Stimulated activated CD4-positive, alpha-beta T cell treated with anti-CD3 and anti-CD28 coated beads, Interleukin-15, amount 100 ng/mL, for 1 hour (primary cell): ENCODE results near the gene TRPM7.
"Not testable (repeated sequence)": the region's sequence is repeated elsewhere in the genome, so short reads cannot be mapped to it uniquely, and the experiment has no call there.

Source experiments
- DNase-seq, 2 donors: peaks; one replicate each; pipeline ENCODE4 v3.0.0-alpha.2; 2020; ENCODE audit warnings: low read depth in 1 of 2, low spot score in 1 of 2

Gene TRPM7, protein sequence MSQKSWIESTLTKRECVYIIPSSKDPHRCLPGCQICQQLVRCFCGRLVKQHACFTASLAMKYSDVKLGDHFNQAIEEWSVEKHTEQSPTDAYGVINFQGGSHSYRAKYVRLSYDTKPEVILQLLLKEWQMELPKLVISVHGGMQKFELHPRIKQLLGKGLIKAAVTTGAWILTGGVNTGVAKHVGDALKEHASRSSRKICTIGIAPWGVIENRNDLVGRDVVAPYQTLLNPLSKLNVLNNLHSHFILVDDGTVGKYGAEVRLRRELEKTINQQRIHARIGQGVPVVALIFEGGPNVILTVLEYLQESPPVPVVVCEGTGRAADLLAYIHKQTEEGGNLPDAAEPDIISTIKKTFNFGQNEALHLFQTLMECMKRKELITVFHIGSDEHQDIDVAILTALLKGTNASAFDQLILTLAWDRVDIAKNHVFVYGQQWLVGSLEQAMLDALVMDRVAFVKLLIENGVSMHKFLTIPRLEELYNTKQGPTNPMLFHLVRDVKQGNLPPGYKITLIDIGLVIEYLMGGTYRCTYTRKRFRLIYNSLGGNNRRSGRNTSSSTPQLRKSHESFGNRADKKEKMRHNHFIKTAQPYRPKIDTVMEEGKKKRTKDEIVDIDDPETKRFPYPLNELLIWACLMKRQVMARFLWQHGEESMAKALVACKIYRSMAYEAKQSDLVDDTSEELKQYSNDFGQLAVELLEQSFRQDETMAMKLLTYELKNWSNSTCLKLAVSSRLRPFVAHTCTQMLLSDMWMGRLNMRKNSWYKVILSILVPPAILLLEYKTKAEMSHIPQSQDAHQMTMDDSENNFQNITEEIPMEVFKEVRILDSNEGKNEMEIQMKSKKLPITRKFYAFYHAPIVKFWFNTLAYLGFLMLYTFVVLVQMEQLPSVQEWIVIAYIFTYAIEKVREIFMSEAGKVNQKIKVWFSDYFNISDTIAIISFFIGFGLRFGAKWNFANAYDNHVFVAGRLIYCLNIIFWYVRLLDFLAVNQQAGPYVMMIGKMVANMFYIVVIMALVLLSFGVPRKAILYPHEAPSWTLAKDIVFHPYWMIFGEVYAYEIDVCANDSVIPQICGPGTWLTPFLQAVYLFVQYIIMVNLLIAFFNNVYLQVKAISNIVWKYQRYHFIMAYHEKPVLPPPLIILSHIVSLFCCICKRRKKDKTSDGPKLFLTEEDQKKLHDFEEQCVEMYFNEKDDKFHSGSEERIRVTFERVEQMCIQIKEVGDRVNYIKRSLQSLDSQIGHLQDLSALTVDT (N-terminal part only)

GRCh38 chr15:50686469-50687301 is at the start of gene TRPM7:
Gene TRPM7, minus strand, starts transcription at chr15:50686797. Its CDS starts 264 bp downstream, at chr15:50686533.
- peak; percentile 71 to 83 for DNase-seq

DNA sequence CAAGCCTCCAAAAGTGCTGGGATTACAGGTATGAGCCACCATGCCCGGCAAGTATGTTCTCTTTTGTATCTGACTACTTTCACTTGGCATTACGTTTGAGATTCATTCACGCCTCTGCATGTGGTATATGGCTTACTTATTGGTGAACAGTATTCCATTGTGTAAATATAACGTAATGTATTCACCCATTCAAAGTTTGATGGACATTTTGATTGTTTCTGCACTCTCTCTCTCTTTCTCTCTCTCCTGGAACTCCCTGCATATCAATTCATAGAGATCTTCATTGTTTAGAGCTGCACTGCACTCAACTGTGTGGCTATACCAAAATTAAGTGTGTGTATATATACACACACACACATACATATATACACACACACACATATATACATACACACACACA is 48.6 kb upstream of the TRPM7 start:
- DNase-seq, result no peak

GRCh38 chr15:50726315-50726714 is 39.7 kb upstream of the TRPM7 start:
- DNase-seq, result no peak

DNA sequence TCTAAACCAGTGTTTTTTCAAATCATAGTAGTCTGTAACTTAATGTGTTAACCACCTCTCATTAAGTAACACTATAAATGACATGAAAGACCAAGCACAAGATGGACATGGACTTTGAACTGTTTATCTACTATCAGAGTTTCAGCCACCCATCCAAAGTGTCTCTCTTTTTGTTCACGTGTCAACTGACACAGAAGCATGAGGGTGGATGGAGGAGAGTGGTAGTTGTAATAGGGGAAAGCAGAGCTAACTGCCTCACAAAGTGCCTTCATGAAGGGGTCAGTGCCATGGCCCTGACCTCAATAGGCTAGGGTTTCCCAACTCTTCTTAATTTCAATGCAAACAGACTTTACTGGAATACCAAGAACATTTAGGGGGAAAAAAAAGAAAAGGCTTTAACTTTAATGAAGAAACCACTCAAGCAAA is 32.1 kb upstream of the TRPM7 start:
- no peak for DNase-seq

GRCh38 chr15:50712018-50712417 is 25.4 kb upstream of the TRPM7 start:
- no peak for DNase-seq

DNA sequence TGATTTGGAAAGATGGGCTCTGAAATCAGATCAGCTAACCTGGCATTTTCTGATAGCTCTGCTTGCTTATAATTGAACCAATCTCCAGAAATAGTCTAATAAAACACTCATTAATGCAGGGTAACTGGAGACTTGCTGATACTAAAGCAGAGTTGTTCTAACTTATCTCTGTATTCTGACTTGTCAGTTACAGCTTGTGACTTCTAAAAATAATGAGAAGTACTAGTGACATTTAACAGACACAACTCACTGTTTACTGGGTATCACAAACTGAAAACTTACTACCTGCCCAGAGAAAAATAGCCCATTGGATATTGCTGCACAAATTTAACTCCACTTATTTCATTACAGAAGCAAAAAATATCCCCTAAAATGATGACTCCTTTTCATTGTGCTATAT is 24.0 kb upstream of the TRPM7 start:
- DNase-seq, result no peak

GRCh38 chr15:50707878-50708427 is 21.4 kb upstream of the TRPM7 start:
- DNase-seq, result no peak

DNA sequence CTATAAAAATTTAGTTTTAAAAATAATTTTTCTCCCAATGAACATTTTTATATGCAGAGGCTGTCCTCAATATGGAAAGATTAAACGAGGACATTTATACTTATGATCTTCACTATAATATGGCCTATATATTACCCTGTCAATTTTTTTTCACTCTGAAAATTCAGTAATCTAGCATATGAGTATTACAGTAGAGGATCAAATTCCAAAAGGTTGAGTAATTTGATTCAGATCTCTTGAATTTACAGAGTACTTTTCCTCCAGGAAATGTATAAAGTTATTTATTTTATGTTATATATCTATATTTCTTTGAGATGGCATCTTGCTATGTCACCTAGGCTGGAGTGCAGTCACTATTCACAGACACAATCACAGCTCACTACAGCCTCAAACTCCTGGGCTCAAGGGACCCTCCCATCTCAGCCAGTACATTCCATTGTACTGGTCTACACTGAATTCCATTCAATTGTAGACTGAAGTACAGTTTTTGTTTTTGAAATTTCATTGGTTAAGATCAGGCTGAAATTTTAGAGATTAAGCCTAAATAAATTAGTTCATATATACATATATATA is 16.3 kb upstream of the TRPM7 start:
- no peak for DNase-seq

- DNase-seq, result no peak
Observed at GRCh38 chr15:50698101-50698500, 11.5 kb upstream of the TRPM7 start.

DNA sequence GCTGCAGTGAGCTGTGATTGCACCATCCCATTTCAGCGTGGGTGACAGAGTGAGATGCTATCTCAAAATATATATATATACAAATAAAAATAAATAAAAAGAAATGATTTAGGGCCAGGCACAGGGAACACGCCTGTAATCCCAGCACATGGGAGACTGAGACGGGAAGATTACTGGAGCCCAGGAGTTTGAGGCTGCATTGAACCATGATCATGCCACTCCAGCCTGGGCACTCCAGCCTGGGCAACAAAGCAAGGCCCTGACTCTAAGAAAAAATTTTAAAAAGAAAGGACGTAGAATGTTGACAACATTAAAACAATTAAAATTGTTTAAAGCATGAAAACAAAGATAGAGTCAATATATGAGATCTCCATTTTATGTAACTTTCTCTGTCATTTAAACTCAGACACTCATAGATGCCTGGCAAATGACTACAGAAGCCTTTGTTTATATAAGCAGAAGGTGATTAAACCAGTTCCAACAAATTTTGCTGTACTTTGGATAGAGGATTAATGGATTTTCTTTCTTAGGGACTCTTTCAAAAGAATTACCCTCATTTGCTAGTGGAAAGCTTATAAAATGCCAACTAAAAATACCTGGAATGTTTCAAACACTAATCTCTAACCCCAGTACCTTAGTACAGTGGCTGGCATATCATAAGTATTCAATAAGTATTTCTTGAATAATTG is 10.7 kb upstream of the TRPM7 start:
- DNase-seq, result no peak

DNA sequence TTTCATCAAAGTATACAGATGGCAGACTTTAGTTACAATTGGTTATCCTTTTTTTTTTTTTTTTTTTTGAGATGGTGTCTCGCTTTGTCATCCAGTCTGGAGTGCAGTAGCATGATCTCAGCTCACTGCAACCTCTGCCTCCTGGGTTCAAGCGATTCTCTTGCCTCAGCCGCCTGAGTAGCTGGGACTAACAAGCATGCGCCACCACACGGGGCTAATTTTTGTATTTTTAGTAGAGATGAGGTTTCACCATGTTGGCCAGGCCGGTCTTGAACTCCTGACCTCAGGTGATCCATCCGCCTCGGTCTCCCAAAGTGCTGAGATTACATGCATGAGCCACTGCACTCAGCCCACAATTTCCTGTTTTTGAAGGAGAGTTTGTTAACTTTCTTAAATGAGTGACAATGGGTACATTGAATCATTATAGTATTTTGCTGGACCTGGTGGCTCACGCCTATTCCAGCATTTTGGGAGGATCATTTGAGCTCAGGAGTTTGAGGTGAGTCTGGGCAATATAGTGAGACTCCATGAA is 8.1 kb upstream of the TRPM7 start:
- not testable (repeated sequence) for DNase-seq

GRCh38 chr15:50687302-50687902 is 805 bp upstream of the TRPM7 start:
- DNase-seq, result no peak

DNA sequence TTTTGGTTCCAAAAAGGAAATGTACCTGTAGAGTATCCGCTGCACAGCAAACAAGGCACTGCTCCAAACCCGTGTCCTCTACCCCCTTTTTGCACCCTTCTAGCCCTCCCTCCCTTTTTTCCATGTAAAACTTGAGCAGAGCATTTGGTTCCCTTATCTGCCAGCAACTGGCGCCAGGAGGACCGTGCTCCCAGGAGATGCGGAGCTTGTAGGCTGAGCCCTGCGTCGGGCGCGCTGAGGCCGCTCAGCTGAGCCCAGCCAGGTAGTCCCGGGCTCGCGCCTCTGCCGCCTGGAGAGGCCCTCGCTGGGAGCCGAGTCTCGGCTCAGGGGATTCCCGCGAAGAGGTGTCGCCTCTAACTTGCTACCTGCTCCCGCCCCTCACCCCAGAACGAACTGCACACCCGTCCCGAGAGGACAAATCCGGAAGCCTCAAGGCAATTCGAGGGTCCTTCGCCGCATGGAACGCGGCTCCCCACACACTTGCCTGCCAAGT is 575 bp downstream of the TRPM7 start:
- DNase-seq, result peak; percentile 39 to 69

DNA sequence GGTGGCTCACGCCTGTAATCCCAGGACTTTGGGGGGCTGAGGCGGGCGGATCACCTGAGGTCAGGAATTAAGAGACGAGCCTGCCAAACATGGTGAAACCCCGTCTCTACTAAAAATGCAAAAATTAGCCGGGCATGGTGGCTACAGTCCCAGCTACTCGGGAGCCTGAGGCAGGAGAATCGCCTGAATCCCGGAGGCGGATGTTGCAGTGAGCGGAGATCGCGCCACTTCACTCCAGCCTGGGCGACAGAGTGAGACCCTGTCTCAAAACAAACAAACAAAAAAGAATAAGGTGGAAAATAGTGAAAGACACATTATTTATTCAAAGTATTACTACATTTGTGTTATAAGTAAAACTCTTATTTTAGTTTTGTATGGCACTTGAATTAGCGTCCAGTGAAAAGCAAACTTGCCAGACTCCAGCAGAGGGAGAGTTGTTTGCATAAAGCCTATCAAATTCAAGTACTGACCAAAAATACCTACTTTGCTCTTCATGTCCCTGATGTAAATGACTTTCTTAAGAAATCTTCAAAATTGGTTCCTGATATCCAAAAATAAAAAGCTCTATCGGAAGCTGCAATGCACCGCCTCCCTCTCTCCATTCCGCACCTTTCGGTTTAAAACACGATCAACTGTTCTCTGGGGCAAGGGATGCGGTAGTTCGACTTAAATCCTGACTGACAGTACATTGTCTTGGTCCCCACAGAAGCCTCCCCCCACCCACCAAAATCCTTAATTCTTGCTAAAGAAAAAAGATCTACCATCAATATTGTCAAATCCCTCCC is 1.2 kb downstream of the TRPM7 start:
- DNase-seq, result no peak

- no peak for DNase-seq
Observed at GRCh38 chr15:50681467-50681866, 5.1 kb downstream of the TRPM7 start.

DNA sequence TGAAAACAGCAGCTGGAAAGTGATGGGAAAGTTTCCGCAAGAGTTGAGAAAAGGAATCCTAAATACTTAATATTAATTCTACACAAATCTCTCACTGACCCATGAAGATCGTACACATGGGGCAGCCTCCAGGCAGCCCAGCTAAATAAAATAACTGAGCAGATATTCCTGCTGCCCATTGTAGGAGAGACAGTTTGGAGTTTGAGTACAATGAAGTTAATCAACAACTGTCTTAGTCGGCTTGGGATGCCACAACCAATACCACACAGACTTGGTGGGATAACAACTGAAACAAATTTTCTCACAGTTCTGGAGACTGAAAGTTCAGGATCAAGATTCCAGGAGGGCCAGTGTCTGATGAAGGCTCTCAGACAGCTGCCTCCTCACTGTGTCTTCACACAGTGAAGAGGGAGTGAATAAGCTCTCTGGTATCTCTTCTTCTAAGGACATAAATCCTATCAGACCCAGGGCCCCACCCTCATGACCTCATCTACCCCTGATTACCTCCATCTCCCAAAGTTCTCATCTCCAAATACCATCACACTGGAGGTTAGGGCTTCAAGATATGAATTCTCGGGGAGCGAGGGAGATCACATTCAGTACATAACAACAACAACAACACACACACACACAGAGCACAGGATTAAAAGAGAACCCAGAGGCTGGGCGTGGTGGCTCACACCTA is 9.7 kb downstream of the TRPM7 start:
- no peak for DNase-seq

- DNase-seq, result no peak
Observed at GRCh38 chr15:50675535-50676144, 11.0 kb downstream of the TRPM7 start.
